Measurements from ENCODE around the gene SYCP2.

The SYCP2 gene

DNA sequence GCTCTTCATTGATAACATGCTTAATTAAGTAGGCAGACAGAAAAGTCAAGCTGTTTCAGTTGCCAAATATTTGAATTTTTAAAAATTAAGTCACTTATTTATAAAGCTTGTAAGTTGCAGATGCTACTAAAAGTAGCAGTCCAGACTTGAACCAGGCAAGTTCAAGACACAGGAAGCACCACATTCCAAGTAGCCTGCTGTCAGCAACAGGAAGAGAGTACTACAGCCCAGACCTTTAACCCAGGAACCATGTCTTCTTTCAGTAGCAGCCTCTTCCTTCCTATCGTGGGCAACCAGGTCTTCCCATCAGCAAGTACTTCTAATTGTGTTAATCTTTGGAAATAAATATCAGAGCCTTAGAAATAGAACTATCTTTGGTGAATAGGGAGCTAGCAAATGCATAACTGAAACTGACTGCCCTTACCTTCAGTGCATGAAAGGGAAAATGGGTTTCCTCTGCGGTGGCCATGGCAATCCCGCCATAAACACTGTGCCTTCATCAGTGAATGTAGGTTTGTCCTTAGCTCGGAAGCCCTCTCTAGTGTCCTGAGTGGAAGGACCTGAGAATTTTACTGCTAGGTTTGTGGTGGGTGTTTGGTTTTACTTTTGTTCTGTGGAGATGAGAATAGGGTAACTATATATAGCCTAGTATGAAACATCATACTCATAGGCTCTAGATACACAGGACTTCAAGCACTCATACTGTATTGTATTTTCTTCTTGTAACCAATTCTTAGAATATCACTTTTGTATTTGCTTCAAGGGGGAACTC lies 95.6 kb downstream of the SYCP2 start:
- no peak overlapping the region for H3K23ac ChIP-seq (ENCODE audit: low read length)
- no peak overlapping the region for H2AK5ac ChIP-seq (ENCODE audit: low read length)
- no peak overlapping the region for H2BK5ac ChIP-seq (ENCODE audit: low read depth, low read length, poor library complexity)
- no peak for DNase-seq
- H2BK120ac ChIP-seq (ENCODE audit: insufficient read depth, low read length, poor library complexity), result no peak overlapping the region
- H3K4me3 ChIP-seq (ENCODE audit: low read depth, low read length), result no peak overlapping the region
- H4K91ac ChIP-seq (ENCODE audit: low read depth, low read length), result no peak overlapping the region
- H4K12ac ChIP-seq (ENCODE audit: low read depth, low read length), result no peak overlapping the region
- H2BK12ac ChIP-seq (ENCODE audit: low read length), result no peak overlapping the region
- peaks cover 2% of the 10 kb centered on the region for H3K9me3 ChIP-seq (ENCODE audit: insufficient read depth, low read depth, low read length)
- no peak overlapping the region for H3K18ac ChIP-seq (ENCODE audit: low read length)
- H3K9ac ChIP-seq (ENCODE audit: low read length), result no peak overlapping the region
- no peaks in the 10 kb centered on the region for H3K36me3 ChIP-seq (ENCODE audit: control insufficient read depth in 1 of 2, insufficient read depth in 2 of 2, low read length in 2 of 2)
- H3K79me1 ChIP-seq (ENCODE audit: low read length), result no peaks in the 10 kb centered on the region
- no peak overlapping the region for H3K27ac ChIP-seq (ENCODE audit: low read depth, low read length)
- no peak overlapping the region for H3K4ac ChIP-seq (ENCODE audit: low read depth, low read length)
- H3K4me2 ChIP-seq (ENCODE audit: low read length), result no peak overlapping the region
- WGBS (ENCODE audit: extremely low coverage, insufficient coverage, insufficient read length), result no CpG with 5 or more reads among the region's 4 CpGs
- no peak overlapping the region for H3K14ac ChIP-seq (ENCODE audit: low read length)
- H3K4me1 ChIP-seq (ENCODE audit: control insufficient read depth in 1 of 2, insufficient read depth in 2 of 2, low read length in 2 of 2), result no peaks in the 10 kb centered on the region
- no peaks in the 10 kb centered on the region for H3K79me2 ChIP-seq (ENCODE audit: control insufficient read depth, insufficient read depth, low read length, poor library complexity)
- no peaks in the 10 kb centered on the region for H3K27me3 ChIP-seq (ENCODE audit: insufficient read depth, low read length)
- H2AFZ ChIP-seq (ENCODE audit: insufficient read depth, low read length, poor library complexity), result no peak overlapping the region
- H4K8ac ChIP-seq (ENCODE audit: low read depth, low read length), result no peak overlapping the region

DNA sequence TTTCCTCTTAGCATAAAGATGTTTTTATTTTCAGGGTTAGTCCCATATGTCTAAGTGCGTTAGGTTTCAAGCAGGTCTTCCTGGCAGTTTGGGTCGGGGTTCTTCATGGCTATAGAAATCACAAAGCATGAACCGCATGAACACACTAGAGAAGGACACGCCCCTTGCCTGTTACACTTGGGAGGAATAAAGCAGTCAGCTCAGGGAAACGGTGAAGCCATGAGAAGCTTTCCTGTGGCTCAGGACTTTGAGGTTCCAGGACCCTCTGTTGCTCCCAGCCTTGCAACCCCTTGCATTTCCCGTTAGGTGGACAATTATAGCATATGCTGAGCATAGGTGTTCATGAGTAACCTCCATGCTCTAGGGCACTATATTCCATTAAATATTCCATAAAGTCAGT lies 96.7 kb downstream of the SYCP2 start:
- Histone ChIP-seq H3K4me1 (ENCODE audit: control insufficient read depth in 1 of 2, insufficient read depth in 2 of 2, low read length in 2 of 2) (peaks cover 0 to under 1% of the 10 kb centered on the region in 2 experiments), H2AK5ac (ENCODE audit: low read length) (no peak overlapping the region), H3K4me2 (ENCODE audit: low read length) (no peak overlapping the region), H3K9ac (ENCODE audit: low read length) (no peak overlapping the region), H3K4ac (ENCODE audit: low read depth, low read length) (no peak overlapping the region), H3K27ac (ENCODE audit: low read depth, low read length) (no peak overlapping the region), H2BK120ac (ENCODE audit: insufficient read depth, low read length, poor library complexity) (no peak overlapping the region), H3K23ac (ENCODE audit: low read length) (no peak overlapping the region), H3K27me3 (ENCODE audit: insufficient read depth, low read length) (no peaks in the 10 kb centered on the region), H2BK5ac (ENCODE audit: low read depth, low read length, poor library complexity) (no peak overlapping the region), H3K36me3 (ENCODE audit: control insufficient read depth in 1 of 2, insufficient read depth in 2 of 2, low read length in 2 of 2) (no peaks in the 10 kb centered on the region), H4K12ac (ENCODE audit: low read depth, low read length) (no peak overlapping the region), H3K9me3 (ENCODE audit: insufficient read depth, low read depth, low read length) (peaks cover 2% of the 10 kb centered on the region), H2BK12ac (ENCODE audit: low read length) (no peak overlapping the region), H3K79me1 (ENCODE audit: low read length) (no peaks in the 10 kb centered on the region), H4K8ac (ENCODE audit: low read depth, low read length) (no peak overlapping the region), H3K79me2 (ENCODE audit: control insufficient read depth, insufficient read depth, low read length, poor library complexity) (no peaks in the 10 kb centered on the region), H2AFZ (ENCODE audit: insufficient read depth, low read length, poor library complexity) (no peak overlapping the region), H3K14ac (ENCODE audit: low read length) (no peak overlapping the region), H3K18ac (ENCODE audit: low read length) (no peak overlapping the region), H4K91ac (ENCODE audit: low read depth, low read length) (no peak overlapping the region), H3K4me3 (ENCODE audit: low read depth, low read length) (no peak overlapping the region)
- WGBS (ENCODE audit: extremely low coverage, insufficient coverage, insufficient read length), result no CpG with 5 or more reads among the region's 6 CpGs
- DNase-seq, result no peak

DNA sequence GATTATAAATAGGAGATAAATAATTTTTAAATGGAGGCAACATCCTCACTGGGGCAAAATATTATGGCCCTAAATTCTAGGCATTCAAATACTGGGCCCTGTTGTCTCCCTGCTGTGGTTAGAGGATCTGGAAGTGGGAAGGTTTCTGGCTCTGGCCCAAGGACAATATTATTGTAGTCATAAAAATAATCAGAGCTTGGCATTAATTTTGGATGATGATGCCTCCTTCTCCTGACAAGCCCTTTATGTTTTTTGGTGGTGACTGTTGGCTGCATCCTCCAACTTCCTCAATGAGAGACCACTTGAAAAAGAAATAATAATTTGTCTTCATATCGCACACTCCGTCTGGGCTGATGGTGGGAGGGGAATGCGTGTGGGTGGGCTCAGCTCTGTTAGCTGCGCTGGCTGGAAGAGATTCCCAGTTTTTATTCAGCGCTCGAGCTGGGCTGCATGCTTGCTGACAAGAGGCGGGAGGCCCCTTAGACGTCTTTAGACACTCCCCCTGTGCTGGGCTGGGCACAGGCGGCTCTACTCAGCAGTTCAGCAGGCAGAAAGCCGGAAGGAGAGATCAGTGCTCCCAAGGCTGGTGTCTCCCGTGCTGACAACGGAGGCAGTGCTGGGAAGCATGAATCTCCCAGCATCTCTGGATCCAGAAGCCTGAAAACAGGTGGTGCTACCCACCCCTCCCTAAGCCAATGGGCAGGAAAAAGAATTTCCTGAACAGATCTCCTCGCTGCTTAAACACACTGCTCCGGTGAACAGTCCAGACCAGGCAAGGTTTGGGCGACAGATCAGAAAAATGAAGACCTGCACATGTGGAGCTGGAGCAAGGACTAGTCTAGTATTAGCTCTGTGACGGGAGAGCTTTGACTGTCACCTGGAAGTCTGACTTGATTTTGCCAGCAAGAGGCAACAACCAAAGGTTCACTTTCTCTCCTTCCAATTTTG lies 97.7 kb downstream of the SYCP2 start:
- no peak overlapping the region for H2BK120ac ChIP-seq (ENCODE audit: insufficient read depth, low read length, poor library complexity)

GRCh38 chr20:59835057-59835447 lies 98.4 kb downstream of the SYCP2 start:
- Histone ChIP-seq H2AFZ (ENCODE audit: insufficient read depth, low read length, poor library complexity) (no peak overlapping the region), H3K4me1 (ENCODE audit: control insufficient read depth in 1 of 2, insufficient read depth in 2 of 2, low read length in 2 of 2) (peaks cover 5 to 10% of the 10 kb centered on the region in 2 experiments), H2BK5ac (ENCODE audit: low read depth, low read length, poor library complexity) (no peak overlapping the region), H3K18ac (ENCODE audit: low read length) (no peak overlapping the region), H3K4me2 (ENCODE audit: low read length) (no peak overlapping the region), H3K9ac (ENCODE audit: low read length) (no peak overlapping the region), H2BK12ac (ENCODE audit: low read length) (no peak overlapping the region), H3K14ac (ENCODE audit: low read length) (no peak overlapping the region), H3K79me1 (ENCODE audit: low read length) (no peaks in the 10 kb centered on the region), H3K9me3 (ENCODE audit: insufficient read depth, low read depth, low read length) (peaks cover 4% of the 10 kb centered on the region), H4K12ac (ENCODE audit: low read depth, low read length) (no peak overlapping the region), H3K4me3 (ENCODE audit: low read depth, low read length) (no peak overlapping the region), H2BK120ac (ENCODE audit: insufficient read depth, low read length, poor library complexity) (no peak overlapping the region), H4K8ac (ENCODE audit: low read depth, low read length) (no peak overlapping the region), H3K27ac (ENCODE audit: low read depth, low read length) (no peak overlapping the region), H3K79me2 (ENCODE audit: control insufficient read depth, insufficient read depth, low read length, poor library complexity) (no peaks in the 10 kb centered on the region), H3K4ac (ENCODE audit: low read depth, low read length) (no peak overlapping the region), H3K36me3 (ENCODE audit: control insufficient read depth in 1 of 2, insufficient read depth in 2 of 2, low read length in 2 of 2) (no peaks in the 10 kb centered on the region), H2AK5ac (ENCODE audit: low read length) (no peak overlapping the region), H3K27me3 (ENCODE audit: insufficient read depth, low read length) (no peaks in the 10 kb centered on the region), H3K23ac (ENCODE audit: low read length) (no peak overlapping the region), H4K91ac (ENCODE audit: low read depth, low read length) (no peak overlapping the region)
- WGBS (ENCODE audit: extremely low coverage, insufficient coverage, insufficient read length), result no CpG with 5 or more reads among the region's 2 CpGs
- DNase-seq, result no peak

More for the DNA sequence above, 97.7 kb downstream of the SYCP2 start:
- Histone ChIP-seq H3K36me3 (ENCODE audit: control insufficient read depth in 1 of 2, insufficient read depth in 2 of 2, low read length in 2 of 2) (no peaks in the 10 kb centered on the region), H3K27me3 (ENCODE audit: insufficient read depth, low read length) (no peaks in the 10 kb centered on the region), H3K4me2 (ENCODE audit: low read length) (no peak overlapping the region), H3K27ac (ENCODE audit: low read depth, low read length) (no peak overlapping the region), H3K9ac (ENCODE audit: low read length) (no peak overlapping the region), H3K4me3 (ENCODE audit: low read depth, low read length) (no peak overlapping the region), H2BK5ac (ENCODE audit: low read depth, low read length, poor library complexity) (no peak overlapping the region), H2AK5ac (ENCODE audit: low read length) (no peak overlapping the region), H3K79me1 (ENCODE audit: low read length) (no peaks in the 10 kb centered on the region), H3K79me2 (ENCODE audit: control insufficient read depth, insufficient read depth, low read length, poor library complexity) (no peaks in the 10 kb centered on the region), H3K18ac (ENCODE audit: low read length) (no peak overlapping the region), H2AFZ (ENCODE audit: insufficient read depth, low read length, poor library complexity) (no peak overlapping the region), H3K4me1 (ENCODE audit: control insufficient read depth in 1 of 2, insufficient read depth in 2 of 2, low read length in 2 of 2) (peaks cover 4 to 8% of the 10 kb centered on the region in 2 experiments), H3K14ac (ENCODE audit: low read length) (no peak overlapping the region), H4K12ac (ENCODE audit: low read depth, low read length) (no peak overlapping the region), H3K4ac (ENCODE audit: low read depth, low read length) (no peak overlapping the region), H4K8ac (ENCODE audit: low read depth, low read length) (no peak overlapping the region), H2BK12ac (ENCODE audit: low read length) (no peak overlapping the region), H3K23ac (ENCODE audit: low read length) (no peak overlapping the region), H4K91ac (ENCODE audit: low read depth, low read length) (no peak overlapping the region), H3K9me3 (ENCODE audit: insufficient read depth, low read depth, low read length) (peaks cover 4% of the 10 kb centered on the region)
- no peak for DNase-seq
- WGBS (ENCODE audit: extremely low coverage, insufficient coverage, insufficient read length), result no CpG with 5 or more reads among the region's 16 CpGs

Data from trophoblast cell (in vitro differentiated cells and primary cell).